AML-193 (cell line): Measurements from ENCODE around the gene BEX4.
"Not testable (repeated sequence)": the region's sequence is repeated elsewhere in the genome, so short reads cannot be mapped to it uniquely, and the experiment has no call there.

ENCODE experiments used
- DNase-seq, 2 experiments: peaks; one replicate each; lab custom pipeline; 2025; lab: John Stamatoyannopoulos, UW

Gene BEX4

DNA sequence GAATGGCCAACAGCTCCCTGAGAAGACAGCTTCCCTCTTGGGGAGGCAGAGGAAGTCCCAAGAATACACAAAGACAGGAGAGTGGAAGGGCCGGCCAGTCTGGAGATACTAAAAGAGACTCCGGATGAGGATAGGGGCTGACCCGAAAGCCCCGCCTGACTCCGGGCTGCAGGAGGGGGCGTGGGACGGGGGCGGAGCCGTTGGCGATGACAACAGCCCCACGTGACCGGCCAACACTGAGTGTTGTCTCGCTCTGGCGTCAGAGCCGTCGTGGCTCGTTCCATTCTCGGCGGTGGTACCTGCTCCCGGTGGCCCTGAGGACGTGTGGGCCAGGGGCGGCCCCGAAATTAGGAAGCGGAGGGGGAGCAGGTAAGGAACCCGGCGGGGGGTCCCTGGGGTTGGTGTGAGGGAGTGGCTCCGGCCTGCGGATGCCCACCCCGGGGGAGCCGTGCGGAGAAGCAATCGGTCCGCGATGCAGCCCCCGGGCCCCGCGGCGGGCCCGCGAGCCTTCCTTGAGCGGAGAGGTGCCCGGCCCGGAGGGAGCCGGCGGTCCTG, at the start of gene BEX4:
TSS of gene BEX4 (plus strand) at position 239 of the 555 bp plus-strand sequence. CDS start 1,046 bp downstream, outside the sequence.
- no peak for DNase-seq

DNA sequence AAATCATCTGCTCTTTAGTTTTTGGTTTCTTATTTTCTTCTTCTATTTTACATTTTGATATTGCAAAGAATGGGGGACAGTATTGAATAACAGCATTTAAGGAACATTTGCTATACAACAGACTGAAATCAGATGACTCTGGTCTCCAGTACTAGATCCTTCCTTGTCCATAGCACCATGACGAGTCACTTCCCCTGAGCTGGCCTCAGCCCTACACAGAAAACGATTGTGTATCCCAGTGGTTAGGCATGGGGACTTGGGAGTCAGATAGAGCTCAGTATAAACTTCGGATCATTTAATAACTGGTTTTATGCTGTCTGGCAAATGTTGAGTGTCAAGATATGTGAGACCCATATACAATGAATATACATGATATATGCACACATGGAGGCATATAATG, 44.7 kb upstream of the BEX4 start:
- no peak for DNase-seq

GRCh38 chrX:103171353-103171752, 43.6 kb upstream of the BEX4 start:
- no peak for DNase-seq

- not testable (repeated sequence) for DNase-seq
Measured at GRCh38 chrX:103175256-103175655, 39.7 kb upstream of the BEX4 start.

DNA sequence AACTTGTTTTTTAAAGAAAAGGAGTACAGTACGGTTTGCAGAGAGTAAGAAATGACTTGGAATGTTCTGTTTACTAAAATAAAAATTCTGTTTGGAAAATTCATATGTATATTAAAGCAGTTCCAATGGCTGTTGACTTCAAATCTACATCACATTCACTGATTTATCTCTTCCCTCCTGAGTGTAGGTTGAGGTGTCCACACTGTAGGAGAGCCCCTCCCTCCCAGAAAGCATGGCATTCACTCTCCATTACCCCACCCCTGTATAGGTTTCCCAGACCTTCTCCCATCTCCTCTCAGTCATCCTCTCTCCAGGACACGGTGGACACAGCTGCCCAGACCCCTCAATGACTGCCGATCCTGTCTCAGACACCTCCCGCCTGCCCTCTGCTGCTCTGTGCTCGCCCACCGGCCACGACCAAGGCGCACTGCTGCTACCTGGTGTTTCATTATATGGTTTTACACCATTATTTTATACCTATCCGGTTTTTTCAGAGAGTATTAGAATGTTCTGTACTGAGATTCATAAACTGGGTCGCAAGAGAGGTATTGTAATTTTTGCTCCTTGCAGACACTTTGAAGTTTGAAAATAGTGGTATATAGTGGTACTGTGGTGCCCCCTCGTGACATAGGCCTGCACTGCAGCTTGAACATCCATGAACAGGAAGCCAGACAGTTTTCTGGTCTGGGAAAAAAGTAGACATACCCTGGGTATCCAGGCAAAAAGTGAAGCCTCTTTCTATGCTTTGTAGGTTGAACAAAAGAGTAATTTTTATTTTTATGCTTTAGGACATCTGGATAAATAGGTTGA, 38.8 kb upstream of the BEX4 start:
- DNase-seq, result peak; percentile 37 to 39

- DNase-seq, result no peak
Measured at GRCh38 chrX:103177556-103177955, 37.4 kb upstream of the BEX4 start.

DNA sequence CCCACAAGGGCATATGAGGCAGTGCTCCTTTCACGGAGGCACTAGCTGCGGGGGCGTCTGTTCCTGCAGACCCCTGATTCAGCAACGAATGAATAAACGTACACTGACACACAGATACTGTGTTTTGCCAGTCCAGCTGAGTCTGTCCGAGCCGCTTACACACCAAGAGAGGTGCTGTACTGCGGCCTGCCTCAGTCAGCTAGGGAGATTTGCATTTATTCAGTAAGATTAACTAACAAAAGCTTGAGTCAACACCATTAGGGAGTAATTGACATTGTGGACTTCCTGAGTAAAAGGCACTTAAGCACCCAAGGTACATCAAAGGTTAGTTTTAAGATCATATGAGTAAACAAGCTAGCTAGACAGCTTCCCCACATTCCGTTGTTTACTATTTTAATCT, 31.0 kb upstream of the BEX4 start:
- no peak for DNase-seq

DNA sequence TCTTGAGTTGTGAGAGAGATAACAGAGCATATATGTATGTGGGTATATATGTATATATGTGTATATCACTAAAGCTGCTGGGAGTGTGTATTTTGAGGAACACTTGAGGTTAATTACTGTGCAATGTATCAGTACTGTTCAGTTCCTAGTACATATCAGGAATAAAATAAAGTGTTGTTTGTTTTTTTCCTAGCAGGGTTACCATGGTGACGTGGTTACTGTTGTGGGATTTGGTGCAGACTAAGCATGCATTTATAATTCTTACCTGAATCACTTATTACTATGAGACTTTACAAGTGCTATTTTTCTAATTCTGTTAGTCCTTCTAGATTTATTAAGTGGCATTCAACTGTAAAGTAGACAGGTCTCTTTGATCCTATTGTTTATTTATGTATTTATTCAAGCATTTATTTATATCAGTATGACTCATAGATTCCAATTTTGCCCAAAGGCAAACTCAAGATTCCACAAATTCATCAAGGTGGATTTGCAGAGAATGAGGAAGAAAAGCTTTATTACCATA, 26.9 kb upstream of the BEX4 start:
- DNase-seq, result no peak

GRCh38 chrX:103197721-103198306, 17.1 kb upstream of the BEX4 start:
- no peak for DNase-seq

DNA sequence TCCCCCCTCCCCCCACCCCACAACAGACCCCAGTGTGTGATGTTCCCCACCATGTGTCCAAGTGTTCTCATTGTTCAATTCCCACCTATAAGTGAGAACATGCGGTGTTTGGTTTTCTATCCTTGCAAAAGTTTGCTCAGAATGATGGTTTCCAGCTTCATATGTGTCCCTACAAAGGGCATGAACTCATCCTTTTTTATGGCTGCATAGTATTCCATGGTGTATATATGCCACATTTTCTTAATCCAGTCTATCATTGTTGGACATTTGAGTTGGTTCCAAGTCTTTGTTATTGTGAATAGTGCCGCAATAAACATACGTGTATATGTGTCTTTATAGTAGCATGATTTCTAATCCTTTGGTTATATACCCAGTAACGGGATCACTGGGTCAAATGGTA, 16.2 kb upstream of the BEX4 start:
- not testable (repeated sequence) for DNase-seq

GRCh38 chrX:103201041-103201440, 13.9 kb upstream of the BEX4 start:
- DNase-seq, result no peak

- no peak for DNase-seq
Measured at GRCh38 chrX:103210056-103210455, 4.9 kb upstream of the BEX4 start.

GRCh38 chrX:103211012-103211715, 3.7 kb upstream of the BEX4 start:
- peak; percentile 1 to 7 for DNase-seq

GRCh38 chrX:103212749-103213457, 2.0 kb upstream of the BEX4 start:
- DNase-seq, result no peak

- DNase-seq, result no peak
Measured at GRCh38 chrX:103215425-103215991, 600 bp downstream of the BEX4 start.

DNA sequence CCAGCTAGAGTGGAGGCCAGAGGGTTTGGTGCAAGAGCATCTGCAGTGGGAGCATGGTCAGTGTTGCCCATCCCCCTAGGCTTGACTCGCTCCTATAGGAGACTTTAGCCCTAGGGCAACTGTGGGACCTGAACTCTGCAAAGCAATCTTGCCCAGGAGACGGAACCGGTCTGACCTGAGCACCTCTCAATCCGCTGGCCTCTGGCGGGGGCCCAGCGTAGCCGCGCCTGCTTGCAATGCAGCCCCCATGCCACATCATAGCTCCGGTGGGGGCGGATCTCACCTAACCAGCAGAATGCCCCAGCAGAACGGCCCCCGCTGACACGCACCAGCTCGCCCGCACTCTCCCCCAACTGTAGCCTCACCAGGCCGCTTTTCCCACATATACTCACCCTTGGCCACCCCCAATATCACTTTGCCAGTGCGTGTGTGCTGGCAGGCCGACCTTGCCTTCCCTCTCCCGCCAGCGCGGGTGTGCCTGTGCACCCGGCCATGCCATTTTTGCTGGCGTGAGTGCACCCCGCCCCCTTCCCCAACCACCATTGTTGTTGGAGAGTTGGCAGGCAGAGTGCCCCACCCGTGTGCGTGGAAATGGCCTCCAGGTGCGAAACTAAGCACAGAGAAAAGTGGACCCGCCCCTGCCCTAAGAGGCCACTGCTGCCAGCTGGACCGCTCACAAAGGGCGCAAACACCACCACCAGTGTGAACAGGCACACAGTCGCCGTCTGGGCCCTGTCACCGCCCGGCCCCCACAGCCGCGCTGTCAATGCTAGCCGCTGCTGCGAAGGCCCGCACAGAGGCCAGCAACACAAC, 5.8 kb downstream of the BEX4 start:
- DNase-seq, result no peak

DNA sequence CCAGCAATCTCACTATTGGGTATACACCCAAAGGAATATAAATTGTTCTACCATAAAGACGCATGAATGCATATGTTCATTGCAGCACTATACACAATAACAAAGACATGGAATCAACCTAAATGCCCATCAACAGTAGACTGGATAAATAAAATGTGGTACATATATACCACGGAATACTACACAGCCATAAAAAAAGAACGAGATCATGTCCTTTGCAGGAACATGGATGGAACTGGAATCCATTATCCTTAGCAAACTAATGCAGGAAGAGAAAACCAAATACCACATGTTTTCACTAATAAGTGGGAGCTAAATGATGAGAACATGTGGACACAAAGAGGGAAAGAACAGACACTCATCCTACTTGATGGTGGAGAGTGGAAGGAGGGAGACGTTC, 11.0 kb downstream of the BEX4 start:
- not testable (repeated sequence) for DNase-seq

GRCh38 chrX:103233263-103233662, 18.4 kb downstream of the BEX4 start:
- no peak for DNase-seq

DNA sequence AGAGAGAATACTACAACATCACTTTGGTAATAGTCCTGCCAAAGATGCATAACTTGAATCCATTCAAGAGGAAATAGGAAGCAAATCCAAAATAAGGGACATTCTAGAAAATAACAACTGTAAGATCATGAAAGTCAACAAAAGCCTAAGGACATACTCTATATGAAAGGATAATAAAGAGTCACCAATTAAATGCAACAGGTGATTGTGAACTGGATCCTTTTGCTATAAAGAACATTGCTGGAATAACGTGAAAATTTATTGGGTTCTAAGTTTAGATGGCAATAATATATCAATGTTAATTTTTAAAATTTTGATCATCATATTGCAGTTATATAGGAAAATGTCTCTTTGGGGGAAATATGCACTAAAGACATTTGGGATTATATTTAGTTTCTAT, 20.0 kb downstream of the BEX4 start:
- no peak for DNase-seq

DNA sequence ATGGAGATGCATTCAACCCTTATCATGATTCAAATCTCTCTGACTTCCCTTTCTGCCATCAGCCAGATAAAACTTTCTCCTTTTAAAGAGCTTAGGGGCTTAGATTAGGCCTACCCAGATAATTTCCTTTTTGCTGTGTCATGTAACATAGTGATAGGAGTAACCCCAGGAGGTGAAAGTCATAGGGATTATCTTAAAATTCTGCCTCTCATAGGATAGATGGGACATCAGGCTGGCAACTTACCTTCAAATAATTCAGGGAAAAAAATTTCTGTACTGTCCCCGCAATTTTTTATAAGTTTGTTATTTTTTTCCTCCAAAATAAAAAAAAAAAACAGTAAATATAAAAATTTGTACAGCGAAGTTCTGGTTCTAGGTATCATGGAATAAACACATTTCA, 20.7 kb downstream of the BEX4 start:
- not testable (repeated sequence) for DNase-seq

GRCh38 chrX:103236296-103236695, 21.4 kb downstream of the BEX4 start:
- DNase-seq, result no peak
